K562 (cell line): ENCODE data around the gene DAP. TPM values are rescaled to one million over a fixed set of nuclear protein-coding genes. Genes with fewer than 3 reads are reported as not detected.

Experiments used
- BRD4 ChIP-seq: fragments of 200-600 bp; sonication (generic); IDR thresholded peaks from 2 replicates; pipeline ENCODE4 v1.6.1; 2017; ENCODE audit warnings: inconsistent platforms
- CCAR2 ChIP-seq: fragments of 200-400 bp; formaldehyde crosslinking; IDR thresholded peaks from 2 replicates; pipeline ENCODE4 v1.6.1; 2017; ENCODE audit warnings: mild to moderate bottlenecking, low read depth, low read length
- CHD7 ChIP-seq: fragments of 200-600 bp; sonication (generic); IDR thresholded peaks from one replicate; pipeline ENCODE4 v1.6.1; 2012; ENCODE audit warnings: mild to moderate bottlenecking, low read depth, low read length, inconsistent platforms
- FOS ChIP-seq: IDR thresholded peaks from 3 replicates; pipeline ENCODE4 v1.6.1; 2011; ENCODE audit not compliant: insufficient read length; ENCODE audit errors: extremely low read depth
- HMG20A ChIP-seq: fragments of 450-650 bp; formaldehyde crosslinking; conservative IDR thresholded peaks from 2 replicates; pipeline ENCODE4 v1.4.0; 2020; ENCODE audit warnings: mild to moderate bottlenecking, mixed read lengths
- KHSRP ChIP-seq: fragments of 450-650 bp; IDR thresholded peaks from 2 replicates; pipeline ENCODE4 v1.6.1; 2017
- NFXL1 ChIP-seq: fragments of 450-650 bp; formaldehyde crosslinking; IDR thresholded peaks from 2 replicates; pipeline ENCODE4 v1.4.0; 2021; ENCODE audit warnings: mild to moderate bottlenecking
- PML ChIP-seq: IDR thresholded peaks from 2 replicates; pipeline ENCODE4 v1.6.1; 2012; ENCODE audit warnings: low read length, inconsistent platforms
- SMAD4 ChIP-seq: fragments of 250-450 bp; sonication (Bioruptor Pico); conservative IDR thresholded peaks from 2 replicates; pipeline ENCODE4 v1.8.0; 2021; ENCODE audit warnings: inconsistent platforms, mild to moderate bottlenecking, moderate library complexity
- ZKSCAN3 ChIP-seq: fragments of 250-450 bp; sonication (Bioruptor Pico); IDR thresholded peaks from 2 replicates; pipeline ENCODE4 v1.4.0; 2020
- ZNF133 ChIP-seq: fragments of 250-450 bp; sonication (Bioruptor Pico); IDR thresholded peaks from 2 replicates; pipeline ENCODE4 v1.4.0; 2020; ENCODE audit warnings: mild to moderate bottlenecking
- ZNF217 ChIP-seq: sonication (generic); formaldehyde crosslinking; IDR thresholded peaks from 2 replicates; pipeline ENCODE4 v1.8.0; 2022; ENCODE audit warnings: mild to moderate bottlenecking, missing genetic modification reagents
- ZNF431 ChIP-seq: sonication (generic); formaldehyde crosslinking; IDR thresholded peaks from 2 replicates; pipeline ENCODE4 v1.8.0; 2022; ENCODE audit warnings: mild to moderate bottlenecking, missing genetic modification reagents
- ZNF717 ChIP-seq: fragments of 250-450 bp; sonication (Bioruptor Pico); IDR thresholded peaks from 2 replicates; pipeline ENCODE4 v1.5.0; 2021
- polyA plus RNA-seq, 8 experiments: library from polyadenylated mRNA; depleted of rRNA in 4 of 8; stranded (reverse) in 5 of 8; unstranded in 3 of 8; fragments of >200 nt; fragmentation: Nextera tagmentation in 2 of 8; fragmentation: Illumina TruSeq in 1 of 8; extraction: Ambion mirVana in 2 of 8; extraction: Trizol in 1 of 8; gene quantifications; 2 replicates each; pipeline versions ENCODE4 v1.2.1 to v1.2.3, GENCODE V29; 2011 to 2014; ENCODE audit warnings: inconsistent platforms in 1 of 8, missing spikeins in 1 of 8
- total RNA-seq, 7 experiments: library from RNA; depleted of rRNA in 6 of 7; stranded (reverse); fragments of >200 nt in 6 of 7; fragmentation: Illumina TruSeq in 2 of 7; extraction: Trizol in 2 of 7; gene quantifications; 2 replicates each; pipeline versions ENCODE4 v1.2.1 to v1.2.3, GENCODE V29; 2011 to 2021; ENCODE audit warnings: low replicate concordance in 1 of 7
- TF ChIP-seq, protein P1 (sequence below): fragments of 450-650 bp; IDR thresholded peaks from 2 replicates; pipeline ENCODE4 v1.6.1; 2014; ENCODE audit warnings: low read depth, mild to moderate bottlenecking, moderate library complexity, borderline replicate concordance
- TF ChIP-seq, protein P2 (sequence below): IDR thresholded peaks from 2 replicates; pipeline ENCODE4 v1.6.1; 2014; ENCODE audit warnings: antibody characterized with exemption

The DAP gene
- total and polyA plus RNA-seq, 9 of the 15 experiments (the other 6 are each of a cell fraction or from before 2014, with no cell fraction given) = 14.1 to 151 (median 34.5) TPM

DNA sequence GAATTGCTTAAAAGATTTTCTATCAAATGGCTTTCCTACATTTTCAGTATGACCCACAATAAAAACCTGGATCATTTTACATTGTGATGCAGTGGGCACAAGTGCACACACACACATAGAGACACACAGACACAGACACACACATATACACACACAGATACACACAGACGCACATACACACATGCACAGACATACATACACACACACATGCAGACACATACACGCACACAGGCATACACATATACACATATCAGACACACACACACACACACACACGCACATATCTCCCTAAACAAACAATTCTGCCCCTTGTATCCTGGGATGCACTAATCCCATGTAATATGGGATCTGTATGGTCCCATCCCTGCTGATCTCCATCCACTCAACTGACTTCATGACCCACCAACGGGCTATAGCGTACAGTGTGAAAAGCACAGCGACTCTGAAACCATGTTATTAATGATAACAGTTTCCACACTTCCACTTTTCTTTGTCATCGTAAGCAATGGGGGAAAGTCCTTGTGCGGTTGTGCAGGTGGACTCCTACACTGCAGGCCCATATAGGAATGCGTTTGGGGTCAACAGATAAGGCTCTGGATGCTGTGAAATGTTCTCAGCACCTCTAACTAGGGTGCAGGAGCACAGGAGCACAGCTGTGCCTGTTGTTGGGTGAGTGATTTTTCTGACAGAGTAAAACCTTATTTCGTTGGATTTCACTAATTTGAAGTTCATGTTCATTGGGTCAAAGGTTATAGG, 52.7 kb downstream of the DAP start (continued):
- TF ChIP-seq CHD7 = no peak
- no peak for TF ChIP-seq ZNF217 (CRISPR knock-in tag)
- TF ChIP-seq ZNF133 = no peak
- TF ChIP-seq, protein P1, sequence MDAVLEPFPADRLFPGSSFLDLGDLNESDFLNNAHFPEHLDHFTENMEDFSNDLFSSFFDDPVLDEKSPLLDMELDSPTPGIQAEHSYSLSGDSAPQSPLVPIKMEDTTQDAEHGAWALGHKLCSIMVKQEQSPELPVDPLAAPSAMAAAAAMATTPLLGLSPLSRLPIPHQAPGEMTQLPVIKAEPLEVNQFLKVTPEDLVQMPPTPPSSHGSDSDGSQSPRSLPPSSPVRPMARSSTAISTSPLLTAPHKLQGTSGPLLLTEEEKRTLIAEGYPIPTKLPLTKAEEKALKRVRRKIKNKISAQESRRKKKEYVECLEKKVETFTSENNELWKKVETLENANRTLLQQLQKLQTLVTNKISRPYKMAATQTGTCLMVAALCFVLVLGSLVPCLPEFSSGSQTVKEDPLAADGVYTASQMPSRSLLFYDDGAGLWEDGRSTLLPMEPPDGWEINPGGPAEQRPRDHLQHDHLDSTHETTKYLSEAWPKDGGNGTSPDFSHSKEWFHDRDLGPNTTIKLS = no peak
- TF ChIP-seq ZNF431 (CRISPR knock-in tag) = no peak
- TF ChIP-seq FOS = no peak
- peak; percentile 88 for TF ChIP-seq PML
- TF ChIP-seq CCAR2 = no peak
- no peak for TF ChIP-seq NFXL1 (CRISPR knock-in tag)
- TF ChIP-seq HMG20A (CRISPR knock-in tag) = no peak
- TF ChIP-seq SMAD4 (CRISPR knock-in tag) = peak; percentile 39
- no peak for TF ChIP-seq ZNF717 (CRISPR knock-in tag)
- TF ChIP-seq, protein P2, sequence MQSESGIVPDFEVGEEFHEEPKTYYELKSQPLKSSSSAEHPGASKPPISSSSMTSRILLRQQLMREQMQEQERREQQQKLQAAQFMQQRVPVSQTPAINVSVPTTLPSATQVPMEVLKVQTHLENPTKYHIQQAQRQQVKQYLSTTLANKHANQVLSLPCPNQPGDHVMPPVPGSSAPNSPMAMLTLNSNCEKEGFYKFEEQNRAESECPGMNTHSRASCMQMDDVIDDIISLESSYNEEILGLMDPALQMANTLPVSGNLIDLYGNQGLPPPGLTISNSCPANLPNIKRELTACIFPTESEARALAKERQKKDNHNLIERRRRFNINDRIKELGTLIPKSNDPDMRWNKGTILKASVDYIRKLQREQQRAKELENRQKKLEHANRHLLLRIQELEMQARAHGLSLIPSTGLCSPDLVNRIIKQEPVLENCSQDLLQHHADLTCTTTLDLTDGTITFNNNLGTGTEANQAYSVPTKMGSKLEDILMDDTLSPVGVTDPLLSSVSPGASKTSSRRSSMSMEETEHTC = no peak
- TF ChIP-seq BRD4 = no peak
- no peak for TF ChIP-seq ZKSCAN3
- no peak for TF ChIP-seq KHSRP
